Liver (tissue), 9 donors: ENCODE measurements around the gene KRTDAP. TPM values are rescaled to one million over a fixed set of nuclear protein-coding genes. Genes with fewer than 3 reads are reported as not detected.

Source experiments
- DNase-seq: peaks from one replicate; pipeline ENCODE4 v3.0.0-alpha.2; 2017; ENCODE audit warnings: low spot score
- H3K27ac ChIP-seq, 2 donors: one replicate each; pipeline ENCODE4 v1.7.0; 2013; ENCODE audit warnings: inconsistent platforms in 2 of 2, low read length in 2 of 2, control low read depth in 1 of 2, low read depth in 1 of 2, mild to moderate bottlenecking in 1 of 2
- H3K27me3 ChIP-seq, 4 donors: one replicate each; pipeline versions ENCODE4 v1.6.1 to v1.7.0; 2013; ENCODE audit warnings: low read length in 3 of 4, inconsistent platforms in 1 of 4, mild to moderate bottlenecking in 1 of 4, moderate library complexity in 1 of 4; ENCODE audit not compliant: control insufficient read depth in 4 of 4, insufficient read depth in 4 of 4
- H3K36me3 ChIP-seq, 4 donors: one replicate each; pipeline versions ENCODE4 v1.6.1 to v1.7.0; 2013; ENCODE audit warnings: low read length in 3 of 4, mild to moderate bottlenecking in 3 of 4, low read depth in 1 of 4, moderate library complexity in 1 of 4; ENCODE audit not compliant: control insufficient read depth in 4 of 4, insufficient read depth in 3 of 4
- H3K4me1 ChIP-seq, 4 donors: one replicate each; pipeline versions ENCODE4 v1.6.1 to v1.7.0; 2013; ENCODE audit warnings: low read length in 3 of 4, mild to moderate bottlenecking in 3 of 4, moderate library complexity in 1 of 4; ENCODE audit not compliant: control insufficient read depth in 4 of 4, insufficient read depth in 4 of 4
- H3K4me3 ChIP-seq, 3 donors: one replicate each; pipeline versions ENCODE4 v1.6.1 to v1.7.0; 2013; ENCODE audit warnings: low read length in 3 of 3, control low read depth in 1 of 3, low read depth in 1 of 3, mild to moderate bottlenecking in 1 of 3
- H3K9ac ChIP-seq, 2 donors: one replicate each; pipeline ENCODE4 v1.7.0; 2013; ENCODE audit warnings: low read length in 2 of 2, mild to moderate bottlenecking in 2 of 2, moderate library complexity in 2 of 2, control low read depth in 1 of 2, low read depth in 1 of 2
- H3K9me3 ChIP-seq, 4 donors: one replicate each; pipeline versions ENCODE4 v1.6.1 to v1.7.0; 2013; ENCODE audit warnings: low read length in 3 of 4; ENCODE audit not compliant: control insufficient read depth in 4 of 4
- ATF3 ChIP-seq: IDR thresholded peaks from 2 replicates; pipeline ENCODE4 v1.6.1; 2016; ENCODE audit warnings: antibody characterized with exemption
- CTCF ChIP-seq: fragments of 150-350 bp; IDR thresholded peaks from 2 replicates; pipeline ENCODE4 v1.5.1; 2017; ENCODE audit warnings: improper control_type of control experiment, low read depth, low read length; ENCODE audit not compliant: missing input control
- EGR1 ChIP-seq, 2 donors: IDR thresholded peaks; 2 replicates each; pipeline ENCODE4 v1.6.1; 2016 to 2018; ENCODE audit warnings: antibody characterized with exemption in 2 of 2, low read depth in 2 of 2
- FOXA1 ChIP-seq: IDR thresholded peaks from 2 replicates; pipeline ENCODE4 v1.6.1; 2016; ENCODE audit warnings: antibody characterized with exemption
- FOXA2 ChIP-seq: IDR thresholded peaks from 2 replicates; pipeline ENCODE4 v1.6.1; 2016; ENCODE audit warnings: antibody characterized with exemption
- GABPA ChIP-seq, 2 donors: IDR thresholded peaks in 1 of 2; conservative IDR thresholded peaks in 1 of 2; 2 replicates each; pipeline ENCODE4 v1.6.1; 2016; ENCODE audit warnings: antibody characterized with exemption in 2 of 2, mild to moderate bottlenecking in 1 of 2, moderate library complexity in 1 of 2
- HNF4A ChIP-seq, 2 donors: conservative IDR thresholded peaks; 2 replicates each; pipeline ENCODE4 v1.6.1; 2016; ENCODE audit warnings: antibody characterized with exemption in 2 of 2, mild to moderate bottlenecking in 2 of 2
- HNF4G ChIP-seq: IDR thresholded peaks from 2 replicates; pipeline ENCODE4 v1.6.1; 2016; ENCODE audit warnings: antibody characterized with exemption
- JUND ChIP-seq, 2 donors: IDR thresholded peaks; 2 replicates each; pipeline ENCODE4 v1.6.1; 2016; ENCODE audit warnings: antibody characterized with exemption in 2 of 2
- MAX ChIP-seq: IDR thresholded peaks from 2 replicates; pipeline ENCODE4 v1.6.1; 2016; ENCODE audit warnings: antibody characterized with exemption
- NR2F2 ChIP-seq: IDR thresholded peaks from 2 replicates; pipeline ENCODE4 v1.6.1; 2016; ENCODE audit warnings: antibody characterized with exemption
- RAD21 ChIP-seq, 2 donors: IDR thresholded peaks; 2 replicates each; pipeline ENCODE4 v1.6.1; 2016; ENCODE audit warnings: antibody characterized with exemption in 2 of 2, mild to moderate bottlenecking in 2 of 2
- REST ChIP-seq: IDR thresholded peaks from 2 replicates; pipeline ENCODE4 v1.6.1; 2016; ENCODE audit warnings: antibody characterized with exemption, mild to moderate bottlenecking
- RXRA ChIP-seq, 2 donors: IDR thresholded peaks; 2 replicates each; pipeline ENCODE4 v1.6.1; 2017 to 2018; ENCODE audit warnings: antibody characterized with exemption in 2 of 2, mild to moderate bottlenecking in 1 of 2
- SP1 ChIP-seq: IDR thresholded peaks from 2 replicates; pipeline ENCODE4 v1.6.1; 2018; ENCODE audit warnings: antibody characterized with exemption, mild to moderate bottlenecking
- TAF1 ChIP-seq: conservative IDR thresholded peaks from 2 replicates; pipeline ENCODE4 v1.6.1; 2016; ENCODE audit warnings: antibody characterized with exemption, mild to moderate bottlenecking
- YY1 ChIP-seq: IDR thresholded peaks from 2 replicates; pipeline ENCODE4 v1.6.1; 2016; ENCODE audit warnings: antibody characterized with exemption, mild to moderate bottlenecking
- ZBTB33 ChIP-seq: IDR thresholded peaks from 2 replicates; pipeline ENCODE4 v1.6.1; 2016; ENCODE audit warnings: antibody characterized with exemption
- WGBS: extraction: QIAGEN DNeasy Blood & Tissue Kit; methylation state at CpG from one replicate; pipeline ENCODE4 v1.1.7; 2013; 5-methylcytosine and 5-hydroxymethylcytosine counted together
- polyA plus RNA-seq, 2 donors: library from polyadenylated mRNA; stranded (reverse) in 1 of 2; unstranded in 1 of 2; fragments of 200-250 nt in 1 of 2; fragments of >200 nt in 1 of 2; fragmentation: Nextera tagmentation in 1 of 2; extraction: Ambion mirVana in 1 of 2; gene quantifications; one replicate each; pipeline versions ENCODE4 v1.2.1 to v1.2.3, GENCODE V29; 2013 to 2015
- total RNA-seq, 2 donors: library from RNA; depleted of rRNA; stranded (reverse); fragments of >200 nt; gene quantifications; one replicate each; pipeline ENCODE4 v1.2.3, GENCODE V29; 2014
- donor health status: healthy.
- donor health status: healthy.
- donor health status: healthy.
- donor health status: healthy.
- donor health status: healthy.

Gene KRTDAP
- total and polyA plus RNA-seq, 4 donors, result not detected

GRCh38 chr19:35460608-35461007 lies 29.7 kb downstream of the KRTDAP start:
- Histone ChIP-seq H3K36me3 (no peaks in the 10 kb centered on the region), H3K9ac (no peak overlapping the region), H3K9me3 (no peaks in the 10 kb centered on the region), H3K4me1 (peaks cover 11 to 43% (median 30%) of the 10 kb centered on the region in 4 donors), H3K4me3 (no peak overlapping the region), H3K27ac (no peak overlapping the region), H3K27me3 (no peaks in the 10 kb centered on the region)
- no peak for DNase-seq
- TF ChIP-seq MAX (no peak), GABPA (IDR thresholded peaks at IDR 0.05 in 1 of 2, conservative IDR thresholded peaks at IDR 0.05 in 1 of 2) (no peak), FOXA1 (no peak), RXRA (IDR thresholded peaks at IDR 0.05) (no peak), NR2F2 (no peak), FOXA2 (no peak), EGR1 (IDR thresholded peaks at IDR 0.05; ENCODE audit: low read depth in 2 of 2) (no peak), RAD21 (IDR thresholded peaks at IDR 0.05) (no peak), YY1 (no peak)
- 89% methylated on average over 10 of the region's 10 CpGs for WGBS

- DNase-seq, result peak; percentile 69
- TF ChIP-seq REST, result peak; percentile 33
- TF ChIP-seq HNF4G, result no peak
- peak; percentile 22 for TF ChIP-seq FOXA1
- peak; percentile 87 for TF ChIP-seq MAX
- peak; percentile 78 for TF ChIP-seq ZBTB33
- TF ChIP-seq CTCF, result no peak
- peak; percentile 97 for TF ChIP-seq NR2F2
- TF ChIP-seq SP1, result peak; percentile 93
- TF ChIP-seq RXRA (IDR thresholded peaks at IDR 0.05), result peak; percentile 91 to 94
- TF ChIP-seq YY1, result peak; percentile 64
- TF ChIP-seq EGR1 (IDR thresholded peaks at IDR 0.05; ENCODE audit: low read depth in 2 of 2), result no peak
- TF ChIP-seq JUND (IDR thresholded peaks at IDR 0.05), result peak; percentile 68 to 73
- TF ChIP-seq ATF3, result no peak
- no peak for TF ChIP-seq TAF1
- peak; percentile 15 to 48 for TF ChIP-seq RAD21 (IDR thresholded peaks at IDR 0.05)
- peak; percentile 67 to 86 for TF ChIP-seq GABPA (IDR thresholded peaks at IDR 0.05 in 1 of 2, conservative IDR thresholded peaks at IDR 0.05 in 1 of 2)
- TF ChIP-seq FOXA2, result no peak
- peak; percentile 50 to 64 for TF ChIP-seq HNF4A (conservative IDR thresholded peaks at IDR 0.05)
- H3K4me3 ChIP-seq, result no peak overlapping the region
- H3K36me3 ChIP-seq, result no peaks in the 10 kb centered on the region
- H3K4me1 ChIP-seq, result peaks cover 11 to 45% (median 33%) of the 10 kb centered on the region in 4 donors
- no peak overlapping the region for H3K9ac ChIP-seq
- 21% methylated on average over 14 of the region's 14 CpGs for WGBS
- no peaks in the 10 kb centered on the region for H3K9me3 ChIP-seq
- H3K27ac ChIP-seq, result peak overlapping the region; percentile 96 to 98
- no peaks in the 10 kb centered on the region for H3K27me3 ChIP-seq
These were observed 30.7 kb downstream of the KRTDAP start for GRCh38 chr19:35459414-35460082.
